Hematopoietic multipotent progenitor cell treated with erythropoietin and hydrocortisone succinate and interleukin-3 and kit ligand, for 8 days (in vitro differentiated cells): Measurements from ENCODE around the gene RNF208.

ENCODE experiments used
- DNase-seq: peaks from one replicate; pipeline ENCODE4 v3.0.0-alpha.2; 2015

Gene RNF208

GRCh38 chr9:137211532-137211931, 10.5 kb downstream of the RNF208 start:
- DNase-seq: no peak

GRCh38 chr9:137206602-137207001, 15.4 kb downstream of the RNF208 start:
- DNase-seq: peak; percentile 76

GRCh38 chr9:137205126-137206069, 16.6 kb downstream of the RNF208 start, which contains the start of the genes NDOR1 and TMEM203:
NDOR1 (plus strand) TSS chr9:137205700; CDS start chr9:137205778, 78 bp downstream.
TMEM203 (minus strand) TSS chr9:137205648; CDS start chr9:137205414, 234 bp downstream.
- peak; percentile 88 for DNase-seq

GRCh38 chr9:137204731-137205125, 17.3 kb downstream of the RNF208 start:
- no peak for DNase-seq

GRCh38 chr9:137202966-137203365, 19.1 kb downstream of the RNF208 start:
- no peak for DNase-seq

GRCh38 chr9:137201205-137201868, 20.7 kb downstream of the RNF208 start:
- no peak for DNase-seq

GRCh38 chr9:137200311-137201204, 21.5 kb downstream of the RNF208 start, which contains the start of gene TPRN:
TPRN (minus strand) TSS chr9:137200741; CDS start chr9:137200711, 30 bp downstream.
- DNase-seq: peak; percentile 99

- DNase-seq: no peak
Observed at GRCh38 chr9:137199411-137200121, 22.5 kb downstream of the RNF208 start.

GRCh38 chr9:137198902-137199283, 23.1 kb downstream of the RNF208 start:
- no peak for DNase-seq

- no peak for DNase-seq
Observed at GRCh38 chr9:137198051-137198901, 23.8 kb downstream of the RNF208 start.

- no peak for DNase-seq
Observed at GRCh38 chr9:137195525-137196220, 26.4 kb downstream of the RNF208 start.

- no peak for DNase-seq
Observed at GRCh38 chr9:137194909-137195308, 27.1 kb downstream of the RNF208 start.

- no peak for DNase-seq
Observed at GRCh38 chr9:137194388-137194787, 27.7 kb downstream of the RNF208 start.

- DNase-seq: no peak
Observed at GRCh38 chr9:137193771-137194170, 28.3 kb downstream of the RNF208 start.

- DNase-seq: no peak
Observed at GRCh38 chr9:137192859-137193258, 29.2 kb downstream of the RNF208 start.

GRCh38 chr9:137192448-137192780, 29.6 kb downstream of the RNF208 start:
- no peak for DNase-seq

GRCh38 chr9:137191691-137192447, 30.2 kb downstream of the RNF208 start:
- no peak for DNase-seq

GRCh38 chr9:137191245-137191644, 30.8 kb downstream of the RNF208 start:
- DNase-seq: no peak

GRCh38 chr9:137190315-137190856, 31.7 kb downstream of the RNF208 start:
- DNase-seq: no peak
